Parathyroid adenoma (tissue), 2 donors: ENCODE measurements around the gene ADSL.

Experiments used
- H2AFZ ChIP-seq: fragments of 300-600 bp; sonication (generic); one replicate; pipeline ENCODE4 v1.7.0; 2017; ENCODE audit warnings: antibody characterized with exemption, mild to moderate bottlenecking
- H3K27ac ChIP-seq: fragments of 300-600 bp; sonication (generic); one replicate; pipeline ENCODE4 v1.7.0; 2017
- H3K27me3 ChIP-seq: fragments of 300-600 bp; sonication (generic); one replicate; pipeline ENCODE4 v1.7.0; 2017; ENCODE audit warnings: low read length; ENCODE audit not compliant: control insufficient read depth, insufficient read depth
- H3K36me3 ChIP-seq: fragments of 300-600 bp; sonication (generic); one replicate; pipeline ENCODE4 v1.7.0; 2017; ENCODE audit warnings: low read length; ENCODE audit not compliant: control insufficient read depth, insufficient read depth
- H3K4me1 ChIP-seq: fragments of 300-600 bp; sonication (generic); one replicate; pipeline ENCODE4 v1.7.0; 2017; ENCODE audit warnings: control low read depth
- H3K4me2 ChIP-seq: fragments of 300-600 bp; sonication (generic); one replicate; pipeline ENCODE4 v1.7.0; 2017; ENCODE audit warnings: low read length
- H3K4me3 ChIP-seq: fragments of 300-600 bp; sonication (generic); one replicate; pipeline ENCODE4 v1.7.0; 2017; ENCODE audit warnings: low read depth, low read length
- H3K79me2 ChIP-seq: fragments of 300-600 bp; sonication (generic); one replicate; pipeline ENCODE4 v1.7.0; 2017; ENCODE audit warnings: control low read depth
- H3K9ac ChIP-seq: fragments of 300-600 bp; sonication (generic); one replicate; pipeline ENCODE4 v1.7.0; 2017; ENCODE audit warnings: mild to moderate bottlenecking
- H3K9me3 ChIP-seq: fragments of 300-600 bp; sonication (generic); one replicate; pipeline ENCODE4 v1.7.0; 2017; ENCODE audit warnings: low read length; ENCODE audit not compliant: control insufficient read depth
- TF ChIP-seq, protein P1 (sequence below): fragments of 300-600 bp; sonication (generic); IDR thresholded peaks from one replicate; pipeline ENCODE4 v1.7.0; 2017; ENCODE audit warnings: antibody characterized with exemption, mild to moderate bottlenecking
- donor health status: primary hyperparathyroidism.

The ADSL gene

DNA sequence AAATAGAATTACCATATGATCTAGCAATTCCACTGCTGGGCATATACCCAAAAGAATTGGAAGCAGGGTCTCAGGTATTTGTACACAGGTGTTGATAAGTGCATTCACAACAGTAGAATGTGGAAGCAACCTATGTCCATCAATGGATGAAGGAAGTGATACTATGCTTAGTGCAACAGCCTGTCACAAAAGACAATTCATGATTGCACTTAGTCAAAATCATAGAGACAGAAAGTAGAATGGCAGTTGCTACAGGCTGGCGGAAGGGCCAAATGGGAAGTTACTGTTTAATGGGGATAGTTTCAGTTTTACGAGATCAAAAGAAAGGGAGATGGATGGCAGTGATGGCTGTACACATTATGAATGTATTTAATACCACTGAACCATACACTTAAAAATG lies 66.1 kb downstream of the ADSL start:
- Histone ChIP-seq H3K9me3 (no peaks in the 10 kb centered on the region), H3K4me3 (no peak overlapping the region), H3K27me3 (no peaks in the 10 kb centered on the region), H3K36me3 (no peaks in the 10 kb centered on the region), H3K79me2 (no peaks in the 10 kb centered on the region), H2AFZ (no peak overlapping the region), H3K9ac (no peak overlapping the region), H3K4me1 (no peaks in the 10 kb centered on the region), H3K27ac (no peak overlapping the region), H3K4me2 (no peak overlapping the region)
- TF ChIP-seq, protein P1, sequence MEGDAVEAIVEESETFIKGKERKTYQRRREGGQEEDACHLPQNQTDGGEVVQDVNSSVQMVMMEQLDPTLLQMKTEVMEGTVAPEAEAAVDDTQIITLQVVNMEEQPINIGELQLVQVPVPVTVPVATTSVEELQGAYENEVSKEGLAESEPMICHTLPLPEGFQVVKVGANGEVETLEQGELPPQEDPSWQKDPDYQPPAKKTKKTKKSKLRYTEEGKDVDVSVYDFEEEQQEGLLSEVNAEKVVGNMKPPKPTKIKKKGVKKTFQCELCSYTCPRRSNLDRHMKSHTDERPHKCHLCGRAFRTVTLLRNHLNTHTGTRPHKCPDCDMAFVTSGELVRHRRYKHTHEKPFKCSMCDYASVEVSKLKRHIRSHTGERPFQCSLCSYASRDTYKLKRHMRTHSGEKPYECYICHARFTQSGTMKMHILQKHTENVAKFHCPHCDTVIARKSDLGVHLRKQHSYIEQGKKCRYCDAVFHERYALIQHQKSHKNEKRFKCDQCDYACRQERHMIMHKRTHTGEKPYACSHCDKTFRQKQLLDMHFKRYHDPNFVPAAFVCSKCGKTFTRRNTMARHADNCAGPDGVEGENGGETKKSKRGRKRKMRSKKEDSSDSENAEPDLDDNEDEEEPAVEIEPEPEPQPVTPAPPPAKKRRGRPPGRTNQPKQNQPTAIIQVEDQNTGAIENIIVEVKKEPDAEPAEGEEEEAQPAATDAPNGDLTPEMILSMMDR, result no peak

DNA sequence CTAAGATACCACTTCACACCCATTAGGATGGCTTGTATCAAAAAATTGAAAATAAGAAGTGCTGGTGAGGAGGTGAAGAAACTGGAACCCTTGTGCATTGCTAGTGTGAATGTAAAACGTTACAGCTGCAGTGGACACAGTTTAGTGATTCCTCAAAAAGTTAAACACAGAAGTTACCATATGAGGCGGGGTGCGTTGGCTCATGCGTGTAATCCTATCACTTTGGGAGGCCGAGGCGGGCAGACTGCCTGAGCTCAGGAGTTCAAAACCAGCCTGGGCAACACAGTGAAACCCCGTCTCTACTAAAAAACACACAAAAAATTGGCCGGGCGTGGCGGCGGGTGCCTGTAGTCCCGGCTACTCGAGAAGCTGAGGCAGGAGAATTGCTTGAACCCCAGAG lies 67.6 kb downstream of the ADSL start:
- Histone ChIP-seq H3K27ac (no peak overlapping the region), H3K9ac (no peak overlapping the region), H2AFZ (no peak overlapping the region), H3K4me3 (no peak overlapping the region), H3K27me3 (no peaks in the 10 kb centered on the region), H3K9me3 (no peaks in the 10 kb centered on the region), H3K4me2 (no peak overlapping the region), H3K4me1 (no peaks in the 10 kb centered on the region), H3K79me2 (no peaks in the 10 kb centered on the region), H3K36me3 (no peaks in the 10 kb centered on the region)
- TF ChIP-seq, protein P1, result no peak

DNA sequence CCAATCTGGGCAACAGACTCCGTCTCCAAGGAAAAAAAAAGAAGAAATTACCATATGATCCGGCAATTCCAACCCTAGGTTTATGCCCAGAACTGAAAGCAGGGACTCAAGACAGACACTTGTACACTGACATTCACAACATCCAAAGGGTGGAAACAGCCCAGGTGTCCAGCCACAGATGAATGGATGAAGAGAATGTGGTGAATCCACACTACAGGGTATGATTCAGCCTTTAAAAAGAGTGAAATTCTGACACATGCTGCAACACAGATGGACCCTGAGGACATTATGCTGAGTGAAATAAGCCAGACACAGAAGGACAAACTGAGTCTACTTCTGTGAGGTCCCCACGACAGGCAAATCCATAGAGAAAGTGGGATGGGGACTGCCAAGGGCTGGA lies 68.0 kb downstream of the ADSL start:
- H2AFZ ChIP-seq, result no peak overlapping the region
- no peaks in the 10 kb centered on the region for H3K79me2 ChIP-seq
- TF ChIP-seq, protein P1, result no peak
- H3K4me2 ChIP-seq, result no peak overlapping the region
- H3K36me3 ChIP-seq, result no peaks in the 10 kb centered on the region
- no peaks in the 10 kb centered on the region for H3K4me1 ChIP-seq
- H3K27me3 ChIP-seq, result no peaks in the 10 kb centered on the region
- H3K9ac ChIP-seq, result no peak overlapping the region
- H3K27ac ChIP-seq, result no peak overlapping the region
- no peak overlapping the region for H3K4me3 ChIP-seq
- H3K9me3 ChIP-seq, result no peaks in the 10 kb centered on the region

DNA sequence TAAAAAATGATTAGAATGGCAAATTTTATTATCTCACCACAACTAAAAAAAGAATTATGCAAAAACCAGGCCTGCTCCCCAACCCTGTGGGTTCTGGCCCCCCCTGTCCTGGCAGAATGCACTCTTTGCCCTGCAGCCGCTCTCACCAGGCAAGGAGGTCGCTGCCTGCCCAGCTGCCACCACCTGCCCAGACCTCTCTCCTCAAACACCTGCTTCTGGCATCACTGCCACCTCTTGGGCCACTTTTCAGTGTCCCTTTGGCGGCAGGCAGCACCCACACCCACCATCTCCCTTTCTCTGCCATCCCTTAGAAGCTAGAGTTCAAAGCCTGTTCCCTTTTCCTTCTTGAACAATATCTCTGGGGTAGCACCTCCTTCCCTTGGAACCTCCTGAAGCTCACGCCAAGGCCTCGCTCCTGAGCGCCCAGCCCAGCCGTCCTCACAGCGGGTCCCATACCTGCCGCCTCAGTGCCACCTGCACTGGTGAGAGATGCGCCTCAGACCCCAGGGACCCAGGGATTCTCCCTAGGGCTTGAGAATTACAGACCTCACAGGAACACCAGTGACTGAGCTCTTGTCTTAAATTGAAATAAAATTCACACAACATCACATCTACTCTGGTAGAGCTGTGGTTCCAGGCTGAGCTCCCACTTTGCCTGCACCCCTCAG lies 68.7 kb downstream of the ADSL start:
- Histone ChIP-seq H3K27me3 (no peaks in the 10 kb centered on the region), H3K9ac (no peak overlapping the region), H3K4me2 (no peak overlapping the region), H3K4me1 (no peaks in the 10 kb centered on the region), H3K36me3 (no peaks in the 10 kb centered on the region), H2AFZ (no peak overlapping the region), H3K4me3 (no peak overlapping the region), H3K27ac (no peak overlapping the region), H3K9me3 (no peaks in the 10 kb centered on the region), H3K79me2 (no peaks in the 10 kb centered on the region)
- TF ChIP-seq, protein P1, result no peak
